Measurements from ENCODE around the gene TMEM129. TPM values are rescaled to one million over a fixed set of nuclear protein-coding genes. Genes with fewer than 3 reads are reported as not detected.

TMEM129 gene
- total and polyA plus RNA-seq, 10 of the 15 experiments (the other 5 are each of a cell fraction or from before 2014, with no cell fraction given), result 0.19 to 24.9 (median 13.2) TPM

- no peak for TF ChIP-seq ZBTB33 (IDR thresholded peaks at IDR 0.05)
- TF ChIP-seq RB1 (IDR thresholded peaks at IDR 0.05; ENCODE audit: borderline replicate concordance), result no peak
- no peak for TF ChIP-seq MLLT1 (IDR thresholded peaks at IDR 0.05)
Observed at GRCh38 chr4:1770245-1770644, 49.1 kb upstream of the TMEM129 start (continued).

- Histone ChIP-seq H2AFZ (ENCODE audit: control insufficient read depth, low read depth, low read length) (no peak overlapping the region), H3K9ac (ENCODE audit: control insufficient read depth, insufficient read depth, low read length) (no peak overlapping the region), H3K4me3 (no peak overlapping the region), H3K9me3 (replicated peaks; ENCODE audit: control insufficient read depth, insufficient read depth, low read length) (no peaks in the 10 kb centered on the region), H4K20me1 (ENCODE audit: control insufficient read depth, insufficient read depth) (no peaks in the 10 kb centered on the region), H3K4me2 (ENCODE audit: control insufficient read depth, insufficient read depth) (no peak overlapping the region), H3K27ac (ENCODE audit: control insufficient read depth, insufficient read depth) (no peak overlapping the region), H3K4me1 (ENCODE audit: control insufficient read depth, insufficient read depth, low read length) (peaks cover 9% of the 10 kb centered on the region), H3K36me3 (ENCODE audit: control insufficient read depth in 2 of 2, insufficient read depth in 2 of 2, low read length in 1 of 2) (no peaks in the 10 kb centered on the region), H3K79me2 (ENCODE audit: control insufficient read depth, insufficient read depth, low read length) (no peaks in the 10 kb centered on the region), H3K27me3 (replicated peaks in 1 of 2; ENCODE audit: control insufficient read depth in 2 of 2, insufficient read depth in 2 of 2, low read length in 1 of 2) (peaks cover 3% of the 10 kb centered on the region in 2 experiments; a peak in 3 of 4 replicates)
- TF ChIP-seq KDM1A (IDR thresholded peaks at IDR 0.05; ENCODE audit: borderline replicate concordance) (no peak), KAT2A (conservative IDR thresholded peaks at IDR 0.05; ENCODE audit: control insufficient read depth, low read depth, low read length) (no peak), NRF1 (conservative IDR thresholded peaks at IDR 0.05; ENCODE audit: low read depth, low read length) (no peak), ATF7 (IDR thresholded peaks at IDR 0.05; ENCODE audit: low read depth) (no peak), MTA3 (IDR thresholded peaks at IDR 0.05; ENCODE audit: borderline replicate concordance, low read length) (no peak), EZH2 (IDR thresholded peaks at IDR 0.05; ENCODE audit: borderline replicate concordance, control insufficient read depth, low read depth, low read length) (no peak), PBX3 (IDR thresholded peaks at IDR 0.05; ENCODE audit: insufficient replicate concordance, low read depth, low read length) (no peak), EGR1 (IDR thresholded peaks at IDR 0.05; ENCODE audit: borderline replicate concordance in 1 of 2, low read depth in 2 of 2, low read length in 2 of 2) (no peak)
- BruUV-seq (replicated peaks), result no TSS peak
- ChIA-PET RAD21 (ENCODE audit: unreplicated experiment) (no interaction called here), SMC1A (ENCODE audit: uncharacterized antibody, unreplicated experiment) (no interaction called here), POLR2A (no interaction called here), CTCF (no interaction called here)
- intact Hi-C loops (cut with micrococcal nuclease; ENCODE audit: unreplicated experiment), result no loop called here
- FAIRE-seq, result no peak
- 24% methylated on average over 6 of the region's 6 CpGs for WGBS (ENCODE audit: insufficient coverage, insufficient replicate concordance, low lambda C conversion rate, missing lambda C conversion rate)
- in situ Hi-C loops (cut with MboI), result no loop called here
- DNase-seq (ENCODE audit: low read depth, low spot score), result no peak
- ATAC-seq, result no peak
Observed at GRCh38 chr4:1769692-1770091, 48.6 kb upstream of the TMEM129 start.

Data from GM12878 (cell line).